T-helper 9 cell (primary cell): ENCODE results near the gene TMEM119.

Source experiments
- DNase-seq: peaks from one replicate; pipeline ENCODE4 v3.0.0-alpha.2; 2020

TMEM119 gene

DNA sequence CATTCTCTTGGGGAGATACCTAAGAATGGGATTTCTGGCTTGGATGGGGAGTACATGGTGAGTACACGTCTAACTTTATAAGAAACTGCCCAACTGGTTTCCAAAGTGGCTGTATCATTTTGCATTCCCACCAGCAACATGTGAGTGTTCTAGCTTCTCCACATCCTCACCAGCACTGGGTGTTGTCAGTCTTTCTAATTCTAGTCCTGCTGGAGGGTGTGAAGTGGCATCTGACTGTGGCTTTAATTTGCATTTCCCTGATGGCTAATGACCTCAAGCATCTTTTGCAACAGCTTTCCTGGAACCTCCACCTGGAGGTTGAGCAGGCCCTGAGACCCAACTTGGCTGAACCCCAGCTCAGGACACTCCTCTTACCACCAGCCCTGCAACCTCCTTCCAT is 18.0 kb upstream of the TMEM119 start:
- no peak for DNase-seq

GRCh38 chr12:108614639-108615038 is 16.8 kb upstream of the TMEM119 start:
- DNase-seq: no peak

DNA sequence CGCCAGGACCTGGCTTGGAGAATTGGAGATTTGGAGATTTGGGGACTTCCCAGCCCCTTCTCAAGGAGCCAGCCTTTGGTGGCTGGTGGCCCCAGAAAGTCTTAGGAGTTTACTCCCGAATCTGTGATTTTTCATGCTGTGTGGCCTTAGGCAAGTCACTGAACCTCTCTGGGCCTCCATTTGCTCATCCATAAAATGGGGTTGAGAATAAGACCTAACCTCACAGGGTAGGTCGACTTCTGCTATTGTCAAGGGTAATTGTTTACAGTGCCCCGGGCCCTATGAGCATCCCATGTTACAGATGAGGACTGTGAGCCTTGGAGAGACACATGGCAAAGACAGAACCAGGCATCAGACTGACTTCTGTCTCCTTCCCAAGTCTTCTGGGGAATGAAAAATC is 16.2 kb upstream of the TMEM119 start:
- no peak for DNase-seq

DNA sequence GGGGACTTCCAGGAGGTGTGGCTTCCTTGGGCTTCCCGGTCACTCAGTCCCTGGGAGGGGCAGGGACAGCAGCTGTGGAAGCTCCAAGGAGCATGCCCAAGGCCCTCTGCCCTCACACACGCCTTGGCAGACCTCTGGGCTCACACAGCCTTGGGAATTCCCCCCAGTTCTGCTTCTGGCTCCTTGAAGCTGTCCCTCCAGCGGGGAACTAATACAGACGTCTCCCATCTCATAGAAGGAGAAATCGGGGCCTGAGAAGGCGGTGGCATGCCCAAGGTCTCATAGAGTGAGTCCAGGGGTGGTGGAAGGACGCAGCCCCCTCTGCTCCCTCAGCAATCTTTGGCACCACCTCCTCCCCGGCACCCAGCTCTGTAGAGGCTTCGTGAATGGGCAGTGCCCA is 15.7 kb upstream of the TMEM119 start:
- DNase-seq: no peak

DNA sequence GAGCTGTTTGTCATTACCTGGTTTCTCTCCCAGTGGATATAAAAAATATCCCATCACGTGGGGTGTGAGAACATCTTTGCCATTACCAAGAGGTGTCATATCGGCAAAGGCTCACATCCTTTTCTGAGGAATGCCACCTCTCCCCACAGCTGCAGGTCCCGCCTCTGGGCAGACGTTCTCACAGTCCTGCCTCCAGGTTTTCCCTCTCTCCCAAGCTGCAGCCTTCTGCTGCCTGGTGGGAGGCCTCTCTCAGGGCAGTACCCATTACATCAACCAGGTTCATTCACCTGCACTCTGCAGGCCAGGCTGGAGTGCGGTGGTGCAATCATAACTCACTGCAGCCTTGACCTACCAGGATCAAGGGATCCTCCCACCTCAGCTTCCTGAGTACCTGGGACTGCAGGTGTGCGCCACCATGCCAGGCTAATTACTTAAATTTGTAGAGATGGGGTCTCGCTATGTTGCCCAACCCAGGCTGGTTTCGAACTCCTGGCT is 15.0 kb upstream of the TMEM119 start:
- DNase-seq: no peak

GRCh38 chr12:108611884-108612415 is 14.1 kb upstream of the TMEM119 start:
- DNase-seq: peak; percentile 50

GRCh38 chr12:108610856-108611605 is 13.1 kb upstream of the TMEM119 start:
- no peak for DNase-seq

DNA sequence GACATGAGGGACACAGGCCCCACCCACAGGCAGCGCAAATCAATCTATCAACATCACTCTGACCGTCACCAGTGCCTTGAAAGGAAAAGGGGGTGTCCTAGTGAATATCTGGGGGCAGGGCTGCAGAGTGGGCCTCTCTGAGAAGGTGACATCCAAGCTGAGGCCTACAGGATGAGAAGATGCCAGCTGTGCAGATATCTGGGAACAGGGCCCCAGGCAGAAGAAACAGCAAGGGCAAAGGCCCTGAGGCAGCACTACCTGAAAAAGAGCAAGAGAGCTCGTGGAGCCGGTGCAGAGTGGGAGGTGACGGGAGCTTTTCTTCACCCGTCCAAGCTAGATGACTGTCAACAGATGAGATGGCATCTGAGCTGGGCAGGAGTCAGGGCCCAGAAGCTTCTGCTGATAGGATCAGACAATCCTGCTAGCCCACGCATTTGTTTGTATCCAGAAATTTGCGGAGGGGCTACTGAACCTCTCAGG is 12.5 kb upstream of the TMEM119 start:
- DNase-seq: no peak

- no peak for DNase-seq
Measured at GRCh38 chr12:108609537-108610335, 11.9 kb upstream of the TMEM119 start.

DNA sequence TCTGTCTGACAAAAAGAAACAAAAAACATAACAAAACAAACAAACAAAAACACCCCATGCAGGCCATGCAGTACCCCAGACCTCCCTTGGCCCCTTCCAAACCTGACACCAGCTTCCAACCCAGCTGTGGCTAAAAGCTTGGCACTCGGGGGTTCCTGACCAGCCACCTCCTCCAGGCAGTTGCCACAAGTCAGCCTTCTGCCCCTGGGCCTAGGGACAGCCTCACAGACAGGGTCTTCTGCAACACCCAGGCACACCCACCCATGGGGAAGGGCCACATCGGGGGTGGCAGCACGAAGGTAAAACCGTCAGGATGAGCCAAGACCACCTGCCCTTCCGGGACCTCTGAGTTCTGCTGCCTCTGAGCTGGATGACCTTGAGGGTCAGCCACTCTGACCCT is 10.7 kb upstream of the TMEM119 start:
- no peak for DNase-seq

DNA sequence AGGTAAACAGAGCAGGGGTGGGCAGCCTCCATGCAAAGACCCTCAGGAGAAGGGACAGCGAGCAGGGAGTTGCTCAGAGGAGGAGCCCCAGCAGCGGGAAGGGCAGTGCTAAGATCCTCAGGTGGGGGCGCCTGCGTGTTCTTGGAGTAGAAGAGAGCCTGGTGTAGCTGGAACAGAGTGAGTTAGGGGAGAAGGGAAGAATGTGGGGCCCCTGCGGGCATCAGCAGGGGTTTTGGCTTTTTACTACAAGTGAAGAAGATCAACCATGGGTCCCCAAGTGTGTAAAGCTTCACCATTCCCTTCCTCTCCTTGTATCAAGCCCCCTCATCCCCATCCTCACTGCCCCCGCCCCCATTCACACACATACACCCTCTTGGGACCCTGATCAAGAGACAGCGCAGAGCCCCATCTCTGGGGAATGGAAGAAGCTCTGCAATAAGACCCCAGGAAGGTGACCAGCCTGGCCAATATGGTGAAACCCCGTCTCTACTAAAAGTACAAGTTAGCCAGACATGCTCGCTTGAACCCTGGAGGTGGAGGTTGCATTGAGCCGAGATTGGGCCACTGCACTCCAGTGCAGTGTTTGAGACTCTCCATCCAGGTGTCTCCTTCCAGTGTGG is 10.2 kb upstream of the TMEM119 start:
- DNase-seq: no peak

DNA sequence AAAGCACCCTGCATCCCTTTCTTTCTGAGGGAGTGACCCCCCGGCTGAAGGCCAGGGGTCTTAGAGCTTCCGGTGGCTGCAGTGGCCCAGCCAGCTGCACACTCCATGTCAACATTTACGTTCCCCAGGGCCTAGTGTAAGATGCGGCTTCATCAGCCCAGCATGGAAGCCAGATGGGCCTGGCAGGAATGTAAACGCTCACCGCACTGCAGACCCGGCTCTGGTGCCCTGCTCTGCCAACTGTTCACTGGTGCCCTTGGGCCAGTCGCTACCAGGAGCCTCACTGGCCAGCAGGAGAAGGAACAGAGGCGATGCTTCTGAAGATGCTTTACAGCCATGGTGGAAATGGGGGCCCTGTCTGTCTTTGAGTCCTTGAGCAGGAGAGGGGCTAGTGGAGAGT is 8.6 kb upstream of the TMEM119 start:
- no peak for DNase-seq

- DNase-seq: no peak
Measured at GRCh38 chr12:108605690-108606406, 8.0 kb upstream of the TMEM119 start.

GRCh38 chr12:108605000-108605689 is 7.3 kb upstream of the TMEM119 start:
- DNase-seq: no peak

DNA sequence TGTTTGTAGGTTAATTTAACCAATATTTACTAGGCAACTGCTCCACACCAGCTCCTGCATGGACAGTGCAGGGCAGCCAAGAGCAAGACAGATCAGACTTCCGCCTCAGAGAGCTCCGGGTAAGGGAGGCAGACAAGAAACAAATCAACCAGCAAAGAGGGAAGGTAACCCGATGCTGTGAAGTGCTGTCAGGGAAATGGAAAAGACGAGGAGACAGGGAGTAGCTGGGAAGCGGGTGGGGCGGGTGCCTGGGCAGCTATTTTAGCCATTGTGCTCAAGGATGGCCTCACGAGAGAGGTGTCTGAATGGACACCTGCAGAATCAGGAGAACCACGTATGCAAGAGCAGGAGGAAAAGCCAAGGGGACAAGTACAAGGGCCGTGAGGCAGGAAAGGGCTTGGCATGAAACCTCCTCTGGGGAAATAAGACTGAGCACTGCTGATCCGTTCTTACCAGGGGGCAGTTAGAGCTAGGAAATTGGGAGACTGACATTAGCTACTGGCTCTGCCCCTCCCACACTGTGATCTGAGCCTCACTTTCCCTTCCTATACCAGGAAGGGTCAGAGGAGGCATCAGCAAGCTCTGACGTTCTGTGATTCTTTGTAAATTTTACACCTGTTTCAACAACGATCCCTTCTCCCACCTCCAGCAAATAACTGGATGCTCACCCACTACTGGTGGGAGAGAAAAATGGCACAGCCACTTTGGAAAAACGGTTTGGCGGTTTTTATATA is 6.5 kb upstream of the TMEM119 start:
- no peak for DNase-seq

DNA sequence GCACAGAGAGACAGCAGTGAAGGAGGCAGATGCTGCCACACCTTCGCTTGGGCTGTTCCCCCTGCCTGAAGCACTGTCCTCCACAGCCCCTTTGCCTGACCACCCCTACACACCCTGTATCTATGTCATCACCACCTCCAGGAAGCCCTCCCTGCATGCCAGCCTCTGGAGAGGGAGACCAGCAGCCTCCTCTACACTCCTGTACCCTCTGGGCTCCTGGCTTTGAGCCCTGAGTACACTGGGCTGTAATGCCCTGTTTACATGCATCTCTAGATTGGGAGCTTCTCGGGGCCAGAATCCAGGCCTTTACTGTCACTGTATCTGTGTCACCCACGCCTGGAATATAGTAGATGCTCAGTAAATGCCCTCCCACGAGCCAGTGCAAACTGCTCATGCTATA is 5.9 kb upstream of the TMEM119 start:
- no peak for DNase-seq

DNA sequence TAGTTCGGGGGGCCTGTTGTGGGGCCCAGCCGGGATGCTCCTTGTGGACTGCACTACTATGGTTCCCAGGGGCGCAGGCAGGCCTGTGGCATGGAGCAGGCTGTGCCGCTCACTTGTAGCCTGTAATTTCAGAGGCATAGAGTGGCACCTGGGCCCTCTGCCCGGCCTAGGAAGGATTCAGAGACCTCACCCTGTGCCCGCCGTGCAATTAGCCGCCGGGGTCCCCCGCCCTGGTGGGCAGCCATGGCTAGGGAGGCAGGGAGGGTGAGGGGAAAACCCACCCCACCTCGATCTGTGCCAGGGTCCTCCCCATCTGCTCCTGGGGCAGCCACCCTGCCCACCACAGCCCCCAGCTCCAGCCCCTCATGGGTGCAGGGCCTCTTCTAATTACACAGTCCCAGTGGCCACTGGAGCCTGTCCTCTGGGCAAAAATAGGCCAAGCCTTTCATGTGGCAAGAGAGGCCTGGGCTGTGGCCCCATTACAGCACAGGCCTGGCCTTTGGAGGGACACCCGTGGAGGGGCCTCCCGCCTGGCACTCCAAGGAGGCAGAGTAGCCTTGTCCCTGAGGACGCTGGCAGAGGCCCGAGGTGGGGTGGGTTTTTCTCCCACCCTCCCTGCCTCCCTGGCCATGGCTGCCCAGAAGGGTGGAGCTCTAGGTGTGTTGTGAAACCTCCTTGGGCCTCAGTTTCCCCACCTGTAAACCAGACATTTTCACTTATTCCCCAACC is 5.3 kb upstream of the TMEM119 start:
- DNase-seq: no peak

DNA sequence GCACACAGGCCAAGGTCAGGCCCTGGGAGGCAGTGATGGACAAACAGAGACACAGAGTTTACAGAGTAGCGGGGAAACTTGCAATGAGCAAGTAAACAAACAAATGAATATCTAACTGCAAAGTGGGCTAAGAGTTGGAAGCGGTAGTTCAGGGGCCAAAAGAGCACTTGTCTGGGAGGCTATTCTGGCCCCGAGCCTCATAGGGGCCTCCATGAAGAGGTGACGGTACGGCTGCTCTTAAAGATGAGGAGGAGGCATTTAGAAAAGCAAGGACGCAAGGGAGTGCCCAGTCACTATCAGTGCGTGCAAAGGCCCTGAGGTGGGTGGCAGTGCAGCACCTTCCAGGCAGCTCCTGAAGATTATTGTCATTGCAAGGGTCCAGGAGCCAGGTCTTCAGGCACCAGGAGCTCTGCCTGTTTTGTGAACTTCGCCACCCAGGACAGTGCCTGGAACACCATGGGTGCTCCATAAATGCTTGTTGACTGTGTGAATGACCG is 4.4 kb upstream of the TMEM119 start:
- DNase-seq: no peak

DNA sequence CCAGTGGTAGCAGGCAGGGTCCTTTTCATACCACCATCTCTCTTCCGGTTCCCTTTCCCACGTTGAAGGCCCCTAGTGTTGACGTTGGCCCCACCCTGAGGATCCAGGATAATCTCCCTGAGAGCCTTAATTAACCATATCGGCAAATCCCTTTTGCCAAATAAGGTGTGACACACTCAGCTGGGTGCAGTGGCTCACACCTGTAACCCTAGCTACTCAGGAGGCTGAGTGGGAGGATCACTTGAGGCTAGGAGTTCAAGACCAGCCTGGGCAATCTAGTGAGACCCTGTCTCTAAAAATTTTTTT is 2.8 kb upstream of the TMEM119 start:
- no peak for DNase-seq

GRCh38 chr12:108599948-108600701 is 2.2 kb upstream of the TMEM119 start:
- no peak for DNase-seq
